ENCODE results near the gene TFF3.

DNA sequence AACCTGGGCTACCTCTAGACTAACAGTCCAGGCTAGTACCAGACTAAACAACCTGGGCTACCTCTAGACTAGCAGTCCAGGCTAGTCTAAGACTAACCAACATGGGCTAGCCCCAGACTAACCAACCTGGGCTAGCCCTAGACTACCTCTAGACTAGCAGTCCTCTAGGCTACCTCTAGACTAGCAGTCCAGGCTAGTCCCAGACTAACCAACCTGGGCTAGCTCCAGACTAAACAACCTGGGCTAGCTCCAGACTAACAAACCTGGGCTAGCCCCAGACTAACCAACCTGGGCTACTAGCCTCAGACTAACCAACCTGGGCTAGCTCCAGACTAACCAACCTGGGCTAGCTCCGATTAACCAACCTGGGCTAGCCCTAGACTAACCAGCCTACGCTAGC is 33.6 kb upstream of the TFF3 start:
- no peak for TF ChIP-seq JUND (CRISPR knock-in tag; IDR thresholded peaks at IDR 0.05)
- TF ChIP-seq, protein P1, sequence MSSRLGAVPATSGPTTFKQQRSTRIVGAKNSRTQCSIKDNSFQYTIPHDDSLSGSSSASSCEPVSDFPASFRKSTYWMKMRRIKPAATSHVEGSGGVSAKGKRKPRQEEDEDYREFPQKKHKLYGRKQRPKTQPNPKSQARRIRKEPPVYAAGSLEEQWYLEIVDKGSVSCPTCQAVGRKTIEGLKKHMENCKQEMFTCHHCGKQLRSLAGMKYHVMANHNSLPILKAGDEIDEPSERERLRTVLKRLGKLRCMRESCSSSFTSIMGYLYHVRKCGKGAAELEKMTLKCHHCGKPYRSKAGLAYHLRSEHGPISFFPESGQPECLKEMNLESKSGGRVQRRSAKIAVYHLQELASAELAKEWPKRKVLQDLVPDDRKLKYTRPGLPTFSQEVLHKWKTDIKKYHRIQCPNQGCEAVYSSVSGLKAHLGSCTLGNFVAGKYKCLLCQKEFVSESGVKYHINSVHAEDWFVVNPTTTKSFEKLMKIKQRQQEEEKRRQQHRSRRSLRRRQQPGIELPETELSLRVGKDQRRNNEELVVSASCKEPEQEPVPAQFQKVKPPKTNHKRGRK (CRISPR knock-in tag; IDR thresholded peaks at IDR 0.05) = no peak
